ENCODE data around the gene KCNB1.
A peak's percentile ranks its signal among the peaks of the same experiment; 100 is the strongest.

The KCNB1 gene

GRCh38 chr20:49447364-49447763 lies 35.1 kb downstream of the KCNB1 start:
- no peak overlapping the region for H3K4me3 ChIP-seq (replicated peaks; ENCODE audit: low read depth, low read length)
- no peak for TF ChIP-seq CTCF (IDR thresholded peaks at IDR 0.05; ENCODE audit: low read length, missing control alignments)
- no peak for DNase-seq (ENCODE audit: low read depth)

- no peak for TF ChIP-seq CTCF (IDR thresholded peaks at IDR 0.05; ENCODE audit: low read length, missing control alignments)
Measured at GRCh38 chr20:49446808-49447207, 35.7 kb downstream of the KCNB1 start.

GRCh38 chr20:49446080-49446479 lies 36.4 kb downstream of the KCNB1 start:
- DNase-seq (ENCODE audit: low read depth) = no peak
- H3K4me3 ChIP-seq (replicated peaks; ENCODE audit: low read depth, low read length) = no peak overlapping the region
- no peak for TF ChIP-seq CTCF (IDR thresholded peaks at IDR 0.05; ENCODE audit: low read length, missing control alignments)

More at GRCh38 chr20:49446808-49447207, 35.7 kb downstream of the KCNB1 start:
- no peak overlapping the region for H3K4me3 ChIP-seq (replicated peaks; ENCODE audit: low read depth, low read length)
- DNase-seq (ENCODE audit: low read depth) = peak; percentile 61

- H3K4me3 ChIP-seq (replicated peaks; ENCODE audit: low read depth, low read length) = no peak overlapping the region
- peak; percentile 21 for DNase-seq (ENCODE audit: low read depth)
- TF ChIP-seq CTCF (IDR thresholded peaks at IDR 0.05; ENCODE audit: low read length, missing control alignments) = no peak
Measured at GRCh38 chr20:49445176-49445575, 37.3 kb downstream of the KCNB1 start.

GRCh38 chr20:49444553-49444990 lies 37.9 kb downstream of the KCNB1 start:
- DNase-seq (ENCODE audit: low read depth) = no peak
- TF ChIP-seq CTCF (IDR thresholded peaks at IDR 0.05; ENCODE audit: low read length, missing control alignments) = no peak
- no peak overlapping the region for H3K4me3 ChIP-seq (replicated peaks; ENCODE audit: low read depth, low read length)

GRCh38 chr20:49437057-49437456 lies 45.4 kb downstream of the KCNB1 start:
- no peak overlapping the region for H3K4me3 ChIP-seq (replicated peaks; ENCODE audit: low read depth, low read length)
- no peak for DNase-seq (ENCODE audit: low read depth)

More at GRCh38 chr20:49437057-49437456, 45.4 kb downstream of the KCNB1 start:
- no peak for TF ChIP-seq CTCF (IDR thresholded peaks at IDR 0.05; ENCODE audit: low read length, missing control alignments)

Data from fibroblast of pulmonary artery (primary cell).